Occipital lobe (tissue), 2 donors: ENCODE measurements around the gene TYMP. TPM values are rescaled to one million over a fixed set of nuclear protein-coding genes. Genes with fewer than 3 reads are reported as not detected.

ENCODE experiments used
- DNase-seq: peaks from one replicate; lab custom pipeline; 2025; lab: John Stamatoyannopoulos, UW
- total RNA-seq: library from RNA; depleted of rRNA; stranded (reverse); fragments of >200 nt; gene quantifications from one replicate; pipeline ENCODE4 v1.2.3, GENCODE V29; 2014

Gene TYMP
- total RNA-seq, 1 donor from 2014 or later = 2.0 TPM

- DNase-seq = no peak
Observed at GRCh38 chr22:50485221-50486131, 44.3 kb downstream of the TYMP start.

- no peak for DNase-seq
Observed at GRCh38 chr22:50483977-50484853, 45.6 kb downstream of the TYMP start.

GRCh38 chr22:50483556-50483955 lies 46.3 kb downstream of the TYMP start:
- DNase-seq = no peak

GRCh38 chr22:50483106-50483505 lies 46.7 kb downstream of the TYMP start:
- DNase-seq = no peak

GRCh38 chr22:50482107-50483074 lies 47.4 kb downstream of the TYMP start:
- no peak for DNase-seq

GRCh38 chr22:50481440-50482106 lies 48.2 kb downstream of the TYMP start, which contains the start of gene ADM2:
Gene ADM2 (plus strand): TSS chr22:50481543. CDS start chr22:50481848, 305 bp downstream.
- no peak for DNase-seq

- no peak for DNase-seq
Observed at GRCh38 chr22:50481045-50481439, 48.8 kb downstream of the TYMP start.

- DNase-seq = no peak
Observed at GRCh38 chr22:50479721-50480120, 50.1 kb downstream of the TYMP start.

GRCh38 chr22:50477923-50478322 lies 51.9 kb downstream of the TYMP start:
- no peak for DNase-seq

GRCh38 chr22:50476868-50477267 lies 52.9 kb downstream of the TYMP start:
- DNase-seq = no peak

Other genes starting within 250 kb of the TYMP start
- gene PLXNB2, start 222.4 kb downstream of the TYMP start, total RNA-seq = 46.0 TPM
- gene DENND6B, start 203.0 kb downstream of the TYMP start, total RNA-seq = 16.5 TPM
- gene PPP6R2, start 186.7 kb downstream of the TYMP start, total RNA-seq = 71.7 TPM
- 97.0 TPM for gene SBF1, start 55.0 kb downstream of the TYMP start, total RNA-seq
- gene ADM2, start 48.5 kb downstream of the TYMP start, total RNA-seq = not detected
- not detected for gene MIOX, start 43.2 kb downstream of the TYMP start, total RNA-seq
- gene LMF2, start 22.3 kb downstream of the TYMP start, total RNA-seq = 9.8 TPM
- 46.9 TPM for gene NCAPH2, start 21.8 kb downstream of the TYMP start, total RNA-seq
- gene SCO2, start 4.4 kb downstream of the TYMP start, total RNA-seq = 0.78 TPM
- not detected for gene KLHDC7B, start 15.9 kb upstream of the TYMP start, total RNA-seq
- gene SYCE3, start 32.9 kb upstream of the TYMP start, total RNA-seq = not detected
- 6.7 TPM for gene CPT1B, start 48.4 kb upstream of the TYMP start, total RNA-seq
- 24.8 TPM for gene CHKB, start 52.8 kb upstream of the TYMP start, total RNA-seq
- 76.3 TPM for gene MAPK8IP2, start 70.8 kb upstream of the TYMP start, total RNA-seq
- gene ARSA, start 98.1 kb upstream of the TYMP start, total RNA-seq = 6.9 TPM
- 6.2 TPM for gene SHANK3, start 142.8 kb upstream of the TYMP start, total RNA-seq
- not detected for gene ACR, start 208.2 kb upstream of the TYMP start, total RNA-seq